Mesenteric fat pad (tissue), 1 donor: ENCODE data around the gene ACY1. TPM values are rescaled to one million over a fixed set of nuclear protein-coding genes. Genes with fewer than 3 reads are reported as not detected.
"Not testable (repeated sequence)": the region's sequence is repeated elsewhere in the genome, so short reads cannot be mapped to it uniquely, and the experiment has no call there.

Experiments used
- DNase-seq: peaks from one replicate; pipeline ENCODE4 v3.0.0-alpha.2; 2020; ENCODE audit warnings: low spot score
- total RNA-seq: library from RNA; stranded (reverse); fragmentation: NEBNext Ultra II Directional; extraction: Animal tissue kit (Norgen Biotek cat#: 25700); gene quantifications from one replicate; pipeline ENCODE4 v1.2.1, GENCODE V29; 2021
- donor health status: DM: yes; HTN: yes; CAD: no.

The ACY1 gene
- total RNA-seq, 1 donor from 2014 or later: 35.1 TPM

GRCh38 chr3:52023860-52024764, 40.8 kb downstream of the ACY1 start:
- no peak for DNase-seq

GRCh38 chr3:52024765-52025452, 41.6 kb downstream of the ACY1 start:
- DNase-seq: no peak

- no peak for DNase-seq
Observed at GRCh38 chr3:52025453-52025852, 42.1 kb downstream of the ACY1 start.

GRCh38 chr3:52026041-52026440, 42.7 kb downstream of the ACY1 start:
- DNase-seq: no peak

GRCh38 chr3:52028572-52028971, 45.2 kb downstream of the ACY1 start:
- no peak for DNase-seq

GRCh38 chr3:52029053-52029452, 45.7 kb downstream of the ACY1 start:
- no peak for DNase-seq

- no peak for DNase-seq
Observed at GRCh38 chr3:52029535-52029934, 46.2 kb downstream of the ACY1 start.

- DNase-seq: no peak
Observed at GRCh38 chr3:52030714-52031310, 47.5 kb downstream of the ACY1 start.

GRCh38 chr3:52031896-52032295, 48.6 kb downstream of the ACY1 start:
- no peak for DNase-seq

GRCh38 chr3:52032702-52033408, 49.5 kb downstream of the ACY1 start:
- no peak for DNase-seq

- DNase-seq: not testable (repeated sequence)
Observed at GRCh38 chr3:52033748-52034147, 50.4 kb downstream of the ACY1 start.

- DNase-seq: no peak
Observed at GRCh38 chr3:52034212-52034611, 50.9 kb downstream of the ACY1 start.

GRCh38 chr3:52034651-52035050, 51.3 kb downstream of the ACY1 start:
- no peak for DNase-seq

GRCh38 chr3:52036222-52036694, 52.9 kb downstream of the ACY1 start:
- DNase-seq: no peak

GRCh38 chr3:52036829-52037228, 53.5 kb downstream of the ACY1 start:
- DNase-seq: no peak

GRCh38 chr3:52037291-52037690, 54.0 kb downstream of the ACY1 start:
- DNase-seq: no peak

GRCh38 chr3:52038227-52038626, 54.9 kb downstream of the ACY1 start:
- no peak for DNase-seq
